ENCODE data around the gene TUBB2A.

Gene TUBB2A

GRCh38 chr6:3117912-3118352 lies 39.4 kb downstream of the TUBB2A start:
- Mint-ChIP-seq H3K36me3 (ENCODE audit: insufficient read depth) (peaks cover 15% of the 10 kb centered on the region), H3K4me1 (ENCODE audit: low read depth in 2 of 2) (peaks cover 12 to 15% of the 10 kb centered on the region in 2 donors)
- no peak for DNase-seq

DNA sequence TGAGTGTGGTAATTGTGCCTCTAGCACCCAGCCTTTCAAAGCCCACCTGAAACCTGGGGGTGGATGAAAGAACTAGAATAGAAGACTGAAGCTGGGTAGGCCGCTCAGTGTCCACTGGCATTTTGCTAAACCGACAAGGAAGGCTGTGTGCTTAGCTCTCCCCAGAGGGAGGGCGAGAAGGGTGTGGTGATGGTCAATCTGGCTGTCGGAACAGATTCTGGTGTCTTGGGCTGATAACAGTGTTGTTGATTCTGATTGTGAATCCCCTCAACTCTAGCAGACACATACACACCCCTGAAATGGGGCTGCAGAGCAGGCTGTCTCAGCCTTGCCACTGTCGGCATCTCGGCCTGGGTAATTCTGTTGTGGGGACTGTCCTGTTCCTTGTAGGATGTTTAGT lies 43.0 kb downstream of the TUBB2A start:
- DNase-seq, result no peak
- Mint-ChIP-seq H3K27ac (peak overlapping the region in 1 of 2 donors; percentile 49), H3K4me1 (ENCODE audit: low read depth in 2 of 2) (peaks cover 11 to 13% of the 10 kb centered on the region in 2 donors), H3K36me3 (ENCODE audit: insufficient read depth) (peaks cover 49% of the 10 kb centered on the region), H3K4me3 (no peak overlapping the region), H3K27me3 (no peaks in the 10 kb centered on the region), H3K9me3 (no peaks in the 10 kb centered on the region)
- no peak for ATAC-seq (replicated peaks)

More at GRCh38 chr6:3117912-3118352, 39.4 kb downstream of the TUBB2A start:
- H3K4me3 Mint-ChIP-seq, result peak overlapping the region; percentile 87 to 89
- H3K9me3 Mint-ChIP-seq, result no peaks in the 10 kb centered on the region
- H3K27me3 Mint-ChIP-seq, result no peaks in the 10 kb centered on the region
- peak overlapping the region; percentile 97 to 98 for H3K27ac Mint-ChIP-seq
- no peak for ATAC-seq (replicated peaks)

GRCh38 chr6:3109761-3110160 lies 47.6 kb downstream of the TUBB2A start:
- Mint-ChIP-seq H3K4me1 (ENCODE audit: low read depth in 2 of 2) (peaks cover 6% of the 10 kb centered on the region in 2 donors), H3K9me3 (no peaks in the 10 kb centered on the region), H3K4me3 (no peak overlapping the region), H3K27ac (peak overlapping the region; percentile 31 to 46), H3K27me3 (no peaks in the 10 kb centered on the region), H3K36me3 (ENCODE audit: insufficient read depth) (peaks cover 84% of the 10 kb centered on the region)
- no peak for DNase-seq
- ATAC-seq (replicated peaks), result no peak

- Mint-ChIP-seq H3K4me3 (no peak overlapping the region), H3K4me1 (ENCODE audit: low read depth in 2 of 2) (peaks cover 6% of the 10 kb centered on the region in 2 donors), H3K27ac (peak overlapping the region; percentile 9 to 20), H3K27me3 (no peaks in the 10 kb centered on the region), H3K9me3 (no peaks in the 10 kb centered on the region), H3K36me3 (ENCODE audit: insufficient read depth) (peaks cover 92% of the 10 kb centered on the region)
- no peak for DNase-seq
- no peak for ATAC-seq (replicated peaks)
Measured at GRCh38 chr6:3108746-3109414, 48.5 kb downstream of the TUBB2A start.
